Ovary (tissue), 3 donors: ENCODE data around the gene MECP2.

Source experiments
- CTCF ChIP-seq, 3 donors: fragments of 450-650 bp in 2 of 3; fragments of 200-600 bp in 1 of 3; IDR thresholded peaks; one replicate each; pipeline versions ENCODE4 v1.5.1 to v1.8.0; 2016 to 2022; ENCODE audit warnings: antibody characterized with exemption in 3 of 3, mild to moderate bottlenecking in 1 of 3
- POLR2A ChIP-seq: fragments of 450-650 bp; IDR thresholded peaks from one replicate; pipeline ENCODE4 v1.6.1; 2017; ENCODE audit warnings: antibody characterized with exemption, mild to moderate bottlenecking, moderate library complexity
- donor health status: DM: no; HTN: no; CAD: no.

DNA sequence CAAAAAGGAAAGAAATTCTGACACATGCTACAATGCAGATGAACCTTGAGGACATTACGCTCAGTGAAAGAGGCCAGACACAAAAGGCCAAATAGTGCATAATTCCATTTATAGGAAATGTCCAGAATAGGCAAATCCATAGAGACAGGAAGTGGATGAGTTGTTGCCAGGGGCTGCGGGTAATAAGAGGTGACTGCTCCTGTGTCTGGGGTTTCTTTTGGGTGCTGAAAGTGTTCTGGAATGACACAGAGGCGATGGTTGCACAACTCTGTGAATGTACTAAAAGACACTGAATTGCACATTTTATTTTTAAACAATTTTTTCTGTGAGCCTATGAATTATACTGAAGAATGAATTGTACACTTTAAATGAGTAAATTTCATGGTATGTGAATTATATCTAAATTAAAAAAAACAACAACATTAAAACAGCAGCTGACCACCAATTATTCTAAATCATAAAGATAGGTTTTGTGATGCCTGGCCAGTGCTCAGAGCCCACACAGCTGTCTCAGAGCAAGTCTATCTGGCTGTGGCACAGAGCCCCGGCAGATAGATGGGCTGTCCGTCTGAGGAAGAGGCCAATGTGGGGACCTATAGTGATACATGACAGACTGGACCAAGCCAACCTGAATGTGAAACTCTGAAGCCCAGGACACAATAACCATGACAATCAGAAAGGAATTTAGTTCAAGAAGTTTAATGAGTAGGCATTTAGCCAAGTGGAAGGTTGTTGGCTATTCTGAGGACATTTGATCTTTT, 54.3 kb downstream of the MECP2 start:
- no peak for TF ChIP-seq POLR2A
- TF ChIP-seq CTCF (IDR thresholded peaks at IDR 0.05), result no peak
